SK-N-SH (cell line): ENCODE data around the gene GPR183.

ENCODE experiments used
- CTCF ChIP-seq: fragments of 200-600 bp; sonication (generic); IDR thresholded peaks from 2 replicates; pipeline ENCODE4 v1.6.1; 2017; ENCODE audit warnings: antibody characterized with exemption, mild to moderate bottlenecking, moderate library complexity
- ELF1 ChIP-seq: IDR thresholded peaks from 2 replicates; pipeline ENCODE4 v1.4.0; 2012
- EP300 ChIP-seq, 2 experiments: IDR thresholded peaks; 2 replicates each; pipeline versions ENCODE4 v1.4.0 to v1.6.1; 2012; ENCODE audit warnings: borderline replicate concordance in 1 of 2, low read depth in 1 of 2, low read length in 1 of 2
- MAX ChIP-seq: IDR thresholded peaks from 2 replicates; pipeline ENCODE4 v1.4.0; 2012; ENCODE audit warnings: low read depth
- MXI1 ChIP-seq: IDR thresholded peaks from 2 replicates; pipeline ENCODE4 v1.6.1; 2012; ENCODE audit warnings: mild to moderate bottlenecking, low read depth, low read length, improper control_type of control experiment
- POLR2AphosphoS5 ChIP-seq: IDR thresholded peaks from 2 replicates; pipeline ENCODE4 v1.6.1; 2012; ENCODE audit warnings: low read depth, low read length
- RCOR1 ChIP-seq: fragments of 150-350 bp; IDR thresholded peaks from 2 replicates; pipeline ENCODE4 v1.6.1; 2017; ENCODE audit warnings: antibody characterized with exemption, low read length
- RFX5 ChIP-seq: IDR thresholded peaks from 2 replicates; pipeline ENCODE4 v1.6.1; 2012; ENCODE audit warnings: mild to moderate bottlenecking, improper control_type of control experiment, low read length
- SIN3A ChIP-seq: IDR thresholded peaks from 2 replicates; pipeline ENCODE4 v1.6.1; 2012; ENCODE audit warnings: low read depth, mild to moderate bottlenecking, low read length, moderate library complexity, borderline replicate concordance
- SMC3 ChIP-seq: IDR thresholded peaks from 2 replicates; pipeline ENCODE4 v1.6.1; 2012; ENCODE audit warnings: low read depth, low read length, improper control_type of control experiment
- TF ChIP-seq, protein P1 (sequence below): fragments of 150-350 bp; IDR thresholded peaks from 2 replicates; pipeline ENCODE4 v1.6.1; 2017; ENCODE audit warnings: antibody characterized with exemption, low read length, low read depth, borderline replicate concordance

GRCh38 chr13:99299256-99299919, 7.8 kb downstream of the GPR183 start:
- TF ChIP-seq MXI1 = no peak
- no peak for TF ChIP-seq POLR2AphosphoS5
- TF ChIP-seq EP300 (IDR thresholded peaks at IDR 0.05; ENCODE audit: borderline replicate concordance in 1 of 2, low read depth in 1 of 2, low read length in 1 of 2) = no peak
- no peak for TF ChIP-seq CTCF
- TF ChIP-seq MAX = no peak
- no peak for TF ChIP-seq SIN3A
- no peak for TF ChIP-seq ELF1
- TF ChIP-seq RFX5 = no peak
- TF ChIP-seq SMC3 = no peak
- TF ChIP-seq, protein P1, sequence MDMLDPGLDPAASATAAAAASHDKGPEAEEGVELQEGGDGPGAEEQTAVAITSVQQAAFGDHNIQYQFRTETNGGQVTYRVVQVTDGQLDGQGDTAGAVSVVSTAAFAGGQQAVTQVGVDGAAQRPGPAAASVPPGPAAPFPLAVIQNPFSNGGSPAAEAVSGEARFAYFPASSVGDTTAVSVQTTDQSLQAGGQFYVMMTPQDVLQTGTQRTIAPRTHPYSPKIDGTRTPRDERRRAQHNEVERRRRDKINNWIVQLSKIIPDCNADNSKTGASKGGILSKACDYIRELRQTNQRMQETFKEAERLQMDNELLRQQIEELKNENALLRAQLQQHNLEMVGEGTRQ = no peak
- no peak for TF ChIP-seq RCOR1
